NCI-H82 treated with DMSO at 0.1 percent for 48 hours (cell line): ENCODE data around the gene CTNNA3.

Experiments
- DNase-seq: peaks from one replicate; lab custom pipeline; 2025; ENCODE audit not compliant: unreplicated experiment; lab: John Stamatoyannopoulos, UW

The CTNNA3 gene

GRCh38 chr10:66834802-66835201, 861.2 kb downstream of the CTNNA3 start:
- DNase-seq: no peak

GRCh38 chr10:66833861-66834260, 862.1 kb downstream of the CTNNA3 start:
- no peak for DNase-seq

- no peak for DNase-seq
Measured at GRCh38 chr10:66832781-66833422, 863.1 kb downstream of the CTNNA3 start.

- no peak for DNase-seq
Measured at GRCh38 chr10:66828957-66829356, 867.0 kb downstream of the CTNNA3 start.

- no peak for DNase-seq
Measured at GRCh38 chr10:66827353-66827752, 868.6 kb downstream of the CTNNA3 start.

- no peak for DNase-seq
Measured at GRCh38 chr10:66823301-66823700, 872.7 kb downstream of the CTNNA3 start.

- DNase-seq: no peak
Measured at GRCh38 chr10:66822801-66823200, 873.2 kb downstream of the CTNNA3 start.

GRCh38 chr10:66819691-66820090, 876.3 kb downstream of the CTNNA3 start:
- no peak for DNase-seq

- no peak for DNase-seq
Measured at GRCh38 chr10:66813122-66813521, 882.9 kb downstream of the CTNNA3 start.

- no peak for DNase-seq
Measured at GRCh38 chr10:66811211-66811610, 884.8 kb downstream of the CTNNA3 start.

- DNase-seq: no peak
Measured at GRCh38 chr10:66809402-66809801, 886.6 kb downstream of the CTNNA3 start.

- DNase-seq: no peak
Measured at GRCh38 chr10:66805612-66806011, 890.4 kb downstream of the CTNNA3 start.

GRCh38 chr10:66804962-66805361, 891.0 kb downstream of the CTNNA3 start:
- no peak for DNase-seq

GRCh38 chr10:66803174-66803573, 892.8 kb downstream of the CTNNA3 start:
- no peak for DNase-seq

- no peak for DNase-seq
Measured at GRCh38 chr10:66799474-66799873, 896.5 kb downstream of the CTNNA3 start.

GRCh38 chr10:66795866-66796265, 900.1 kb downstream of the CTNNA3 start:
- DNase-seq: no peak

- no peak for DNase-seq
Measured at GRCh38 chr10:66792441-66792840, 903.6 kb downstream of the CTNNA3 start.

- DNase-seq: no peak
Measured at GRCh38 chr10:66788178-66788987, 907.6 kb downstream of the CTNNA3 start.

- no peak for DNase-seq
Measured at GRCh38 chr10:66786709-66787108, 909.3 kb downstream of the CTNNA3 start.

- no peak for DNase-seq
Measured at GRCh38 chr10:66784770-66785169, 911.2 kb downstream of the CTNNA3 start.

- DNase-seq: no peak
Measured at GRCh38 chr10:66783316-66783715, 912.7 kb downstream of the CTNNA3 start.

- no peak for DNase-seq
Measured at GRCh38 chr10:66782776-66783175, 913.2 kb downstream of the CTNNA3 start.

GRCh38 chr10:66782144-66782543, 913.9 kb downstream of the CTNNA3 start:
- DNase-seq: no peak
